CD4-positive, alpha-beta T cell (primary cell): ENCODE data around the gene ZNF18. TPM values are rescaled to one million over a fixed set of nuclear protein-coding genes. Genes with fewer than 3 reads are reported as not detected.
"Not testable (repeated sequence)": the region's sequence is repeated elsewhere in the genome, so short reads cannot be mapped to it uniquely, and the experiment has no call there.

ENCODE experiments used
- ATAC-seq: fragments of 200-7000 bp; cut with Tn5 transposase; one replicate; pipeline ENCODE4 v1.10.0; 2022; ENCODE audit warnings: mild to moderate bottlenecking; ENCODE audit not compliant: poor library complexity
- CTCF ChIA-PET: fragments of 350-600 bp; sonication (Branson Sonifier 250); formaldehyde crosslinking; loops from one replicate; lab custom pipeline; 2021; ENCODE audit warnings: antibody characterized with exemption, inconsistent platforms; lab: Charles Lee
- POLR2A ChIA-PET: fragments of 350-600 bp; sonication (Branson Sonifier 250); formaldehyde crosslinking; loops from one replicate; lab custom pipeline; 2021; ENCODE audit warnings: antibody characterized with exemption, inconsistent platforms; lab: Charles Lee
- DNase-seq, 14 experiments: peaks; one replicate each; pipeline ENCODE4 v3.0.0-alpha.2; 2013 to 2020; ENCODE audit warnings: mixed read lengths in 2 of 14
- H3K27ac ChIP-seq, 2 donors: one replicate each; pipeline versions ENCODE4 v1.5.1 to v1.7.0; 2013; ENCODE audit warnings: low read length in 2 of 2, low read depth in 1 of 2, mild to moderate bottlenecking in 1 of 2
- H3K27me3 ChIP-seq, 2 experiments: 1 replicate in 1 of 2; 2 replicates in 1 of 2; pipeline versions ENCODE4 v1.6.1 to v1.7.0; 2013; ENCODE audit warnings: low read length in 2 of 2, control low read depth in 1 of 2, mild to moderate bottlenecking in 1 of 2, moderate library complexity in 1 of 2; ENCODE audit not compliant: insufficient read depth in 2 of 2, control insufficient read depth in 1 of 2
- H3K36me3 ChIP-seq: one replicate; pipeline ENCODE4 v1.6.1; 2013; ENCODE audit warnings: low read length, control low read depth; ENCODE audit not compliant: insufficient read depth
- H3K4me1 ChIP-seq: one replicate; pipeline ENCODE4 v1.6.1; 2013; ENCODE audit warnings: low read length, control low read depth; ENCODE audit not compliant: insufficient read depth
- H3K4me3 ChIP-seq: one replicate; pipeline ENCODE4 v1.5.1; 2013; ENCODE audit warnings: mild to moderate bottlenecking, low read length, moderate library complexity
- H3K9me3 ChIP-seq, 2 experiments: 1 replicate in 1 of 2; 2 replicates in 1 of 2; pipeline versions ENCODE4 v1.6.1 to v1.7.0; 2013; ENCODE audit warnings: low read length in 2 of 2, mild to moderate bottlenecking in 2 of 2, control low read depth in 1 of 2, moderate library complexity in 1 of 2; ENCODE audit not compliant: control insufficient read depth in 1 of 2, insufficient read depth in 1 of 2
- H3K27ac Mint-ChIP-seq: one replicate; pipeline ENCODE4 v1.8.0; 2020; ENCODE audit warnings: mixed read lengths
- H3K27me3 Mint-ChIP-seq: one replicate; pipeline ENCODE4 v1.8.0; 2021; ENCODE audit warnings: mixed read lengths
- H3K36me3 Mint-ChIP-seq: one replicate; pipeline ENCODE4 v1.8.0; 2021; ENCODE audit warnings: low read depth, mixed read lengths
- H3K4me1 Mint-ChIP-seq: one replicate; pipeline ENCODE4 v1.8.0; 2021; ENCODE audit warnings: low read depth, mixed read lengths
- H3K4me3 Mint-ChIP-seq: one replicate; pipeline ENCODE4 v1.8.0; 2020; ENCODE audit warnings: mild to moderate bottlenecking, mixed read lengths
- H3K9me3 Mint-ChIP-seq: one replicate; pipeline ENCODE4 v1.8.0; 2020; ENCODE audit warnings: mixed read lengths
- CTCF ChIP-seq: fragments of 200-600 bp; IDR thresholded peaks from one replicate; pipeline ENCODE4 v1.8.0; 2022; ENCODE audit warnings: antibody characterized with exemption, mild to moderate bottlenecking
- intact Hi-C, 2 experiments: fragments of 100-400 bp; cut with DNase I in 1 of 2; cut with micrococcal nuclease in 1 of 2; formaldehyde crosslinking; loops; one replicate each; pipeline versions ENCODE4 v1.15.1 to v1.9.0; 2023 to 2025; cut with DNase I, micrococcal nuclease
- total RNA-seq, 174 experiments: library from RNA in 2 of 174; stranded (reverse) in 2 of 174; gene quantifications; one replicate each; pipeline ENCODE4 v1.2.3 and lab custom pipeline; 2021 to 2026

Gene ZNF18
- total RNA-seq, 2 experiments from 2014 or later, result 11.4 to 11.5 TPM

DNA sequence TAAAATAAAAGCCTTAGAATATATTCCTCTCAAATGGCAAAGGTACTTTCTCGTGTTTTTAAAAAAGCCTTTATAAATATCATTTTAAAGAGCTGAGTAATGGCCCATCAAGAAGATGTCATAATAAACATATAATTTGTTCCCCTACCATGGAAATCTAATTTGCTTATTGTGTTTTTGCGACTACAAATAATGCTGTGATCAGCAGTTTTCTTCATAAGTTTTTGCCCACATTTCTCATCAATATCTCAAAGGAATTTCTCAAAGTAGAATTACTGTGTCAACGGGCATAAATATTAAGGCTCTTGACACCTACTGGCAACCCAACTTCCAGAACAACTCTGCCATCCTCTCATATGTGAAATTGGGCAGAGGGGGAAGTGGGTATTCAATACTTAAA, 17.5 kb downstream of the ZNF18 start:
- POLR2A ChIA-PET, result interaction anchor here (0.6 to 1.1 kb wide), 2 partner anchors 18 to 565 kb away, joined by 4 to 7 read pairs; partner anchors contain the start of gene ZNF18
- H3K36me3 Mint-ChIP-seq, result peaks cover 94% of the 10 kb centered on the region
- ATAC-seq, result no peak

DNA sequence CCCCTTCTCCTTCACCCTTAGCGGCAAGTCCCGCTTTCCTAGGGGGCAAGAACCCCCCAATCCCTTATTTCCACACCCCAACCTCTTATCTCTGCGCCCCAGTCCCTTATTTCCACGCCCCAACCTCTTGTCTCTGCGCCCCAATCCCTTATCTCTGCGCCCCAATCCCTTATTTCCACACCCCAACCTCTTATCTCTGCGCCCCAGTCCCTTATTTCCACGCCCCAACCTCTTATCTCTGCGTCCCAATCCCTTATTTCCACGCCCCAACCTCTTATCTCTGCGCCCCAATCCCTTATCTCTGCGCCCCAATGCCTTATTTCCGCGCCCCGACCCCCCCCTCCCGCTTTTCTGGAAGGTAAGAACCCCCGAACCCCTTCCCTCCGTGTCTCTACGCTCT, 24.5 kb downstream of the ZNF18 start:
- H3K9me3 ChIP-seq, POLR2A ChIA-PET, H3K4me3 Mint-ChIP-seq, DNase-seq, CTCF ChIA-PET, H3K4me1 ChIP-seq, H3K27me3 Mint-ChIP-seq, intact Hi-C loops, ATAC-seq, H3K27me3 ChIP-seq, H3K27ac Mint-ChIP-seq, H3K36me3 ChIP-seq, H3K4me3 ChIP-seq, H3K27ac ChIP-seq, H3K4me1 Mint-ChIP-seq: not testable (repeated sequence)
- Mint-ChIP-seq H3K36me3 (peaks cover 86% of the 10 kb centered on the region), H3K9me3 (peaks cover 19% of the 10 kb centered on the region)

More for the DNA sequence above, 17.5 kb downstream of the ZNF18 start:
- H3K4me1 ChIP-seq, result no peaks in the 10 kb centered on the region
- Mint-ChIP-seq H3K27me3 (no peaks in the 10 kb centered on the region), H3K4me1 (no peaks in the 10 kb centered on the region), H3K4me3 (no peak overlapping the region), H3K27ac (no peak overlapping the region), H3K9me3 (no peaks in the 10 kb centered on the region)
- no peak for TF ChIP-seq CTCF
- no peaks in the 10 kb centered on the region for H3K27me3 ChIP-seq
- no peak overlapping the region for H3K4me3 ChIP-seq
- H3K36me3 ChIP-seq, result peaks cover 50% of the 10 kb centered on the region
- intact Hi-C loops, result no loop called here
- H3K9me3 ChIP-seq, result no peaks in the 10 kb centered on the region
- no peak overlapping the region for H3K27ac ChIP-seq
- no peak for DNase-seq
- CTCF ChIA-PET, result no interaction called here

DNA sequence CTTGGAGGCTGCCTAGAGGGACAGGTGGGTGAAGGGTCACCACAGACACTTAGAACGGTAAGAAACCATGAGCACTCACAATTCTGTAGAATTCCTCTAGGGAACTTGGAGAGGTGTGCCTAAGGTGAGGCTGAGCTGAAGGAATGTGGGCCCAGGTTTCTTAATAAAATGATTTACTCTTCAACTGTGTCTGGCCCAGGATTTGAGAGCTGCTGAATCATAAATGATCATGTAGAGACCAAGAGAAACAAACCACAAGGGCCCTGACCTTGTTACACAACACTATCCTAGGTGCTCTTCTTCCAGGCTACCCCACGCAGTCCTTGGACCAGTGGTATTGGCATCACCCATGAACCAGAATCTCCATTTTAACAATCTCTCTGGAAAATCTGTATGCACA, 27.7 kb downstream of the ZNF18 start:
- H3K4me3 ChIP-seq, result no peak overlapping the region
- POLR2A ChIA-PET, result no interaction called here
- H3K27me3 ChIP-seq, result no peaks in the 10 kb centered on the region
- TF ChIP-seq CTCF, result no peak
- peaks cover 16 to 33% of the 10 kb centered on the region in 2 experiments for H3K9me3 ChIP-seq
- no peaks in the 10 kb centered on the region for H3K4me1 ChIP-seq
- intact Hi-C loops, result no loop called here
- H3K27ac Mint-ChIP-seq, result no peak overlapping the region
- H3K4me1 Mint-ChIP-seq, result no peaks in the 10 kb centered on the region
- CTCF ChIA-PET, result no interaction called here
- H3K9me3 Mint-ChIP-seq, result peaks cover 25% of the 10 kb centered on the region
- ATAC-seq, result no peak
- H3K4me3 Mint-ChIP-seq, result no peak overlapping the region
- H3K36me3 Mint-ChIP-seq, result peaks cover 87% of the 10 kb centered on the region
- H3K27me3 Mint-ChIP-seq, result no peaks in the 10 kb centered on the region
- no peak overlapping the region for H3K27ac ChIP-seq
- no peaks in the 10 kb centered on the region for H3K36me3 ChIP-seq
- no peak for DNase-seq

DNA sequence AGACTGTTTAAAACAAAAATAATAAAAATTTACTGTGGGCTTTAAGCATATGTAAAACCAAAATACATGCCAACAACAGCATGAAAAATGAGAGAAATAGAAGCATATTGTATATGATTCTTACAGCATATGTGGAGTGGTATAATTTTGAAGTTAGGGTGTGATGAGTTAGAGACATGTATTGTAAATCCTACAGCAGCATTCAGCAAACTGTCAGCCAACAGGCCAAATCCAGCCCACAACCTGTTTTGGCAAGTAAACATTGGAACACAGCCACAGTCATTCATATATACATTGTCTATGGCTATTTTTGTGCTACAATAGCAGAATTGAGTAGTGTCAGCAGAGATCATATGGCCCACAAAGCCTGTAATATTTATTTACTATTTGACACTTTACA, 42.3 kb downstream of the ZNF18 start:
- no peaks in the 10 kb centered on the region for H3K4me1 Mint-ChIP-seq
- no peak overlapping the region for H3K4me3 ChIP-seq
- no peak overlapping the region for H3K27ac Mint-ChIP-seq
- no peaks in the 10 kb centered on the region for H3K27me3 ChIP-seq
- POLR2A ChIA-PET, result no interaction called here
- DNase-seq (no peak), ATAC-seq (no peak)
- no peak for TF ChIP-seq CTCF
- H3K27ac ChIP-seq, result no peak overlapping the region
- intact Hi-C loops, result no loop called here
- peaks cover 12 to 30% of the 10 kb centered on the region in 2 experiments for H3K9me3 ChIP-seq
- CTCF ChIA-PET, result no interaction called here
- H3K27me3 Mint-ChIP-seq, result no peaks in the 10 kb centered on the region
- H3K4me1 ChIP-seq, result no peaks in the 10 kb centered on the region
- peaks cover 73% of the 10 kb centered on the region for H3K36me3 Mint-ChIP-seq
- H3K9me3 Mint-ChIP-seq, result peaks cover 18% of the 10 kb centered on the region
- no peaks in the 10 kb centered on the region for H3K36me3 ChIP-seq
- no peak overlapping the region for H3K4me3 Mint-ChIP-seq
